HG02610 (cell line): Measurements from ENCODE around the gene MAGI1.
"Not testable (repeated sequence)": the region's sequence is repeated elsewhere in the genome, so short reads cannot be mapped to it uniquely, and the experiment has no call there.

Source experiments
- ATAC-seq: cut with Tn5 transposase; IDR thresholded peaks from one replicate; pipeline ENCODE4 v1.9.1; 2021; ENCODE audit warnings: mild to moderate bottlenecking, moderate library complexity; ENCODE audit not compliant: unreplicated experiment

The MAGI1 gene

DNA sequence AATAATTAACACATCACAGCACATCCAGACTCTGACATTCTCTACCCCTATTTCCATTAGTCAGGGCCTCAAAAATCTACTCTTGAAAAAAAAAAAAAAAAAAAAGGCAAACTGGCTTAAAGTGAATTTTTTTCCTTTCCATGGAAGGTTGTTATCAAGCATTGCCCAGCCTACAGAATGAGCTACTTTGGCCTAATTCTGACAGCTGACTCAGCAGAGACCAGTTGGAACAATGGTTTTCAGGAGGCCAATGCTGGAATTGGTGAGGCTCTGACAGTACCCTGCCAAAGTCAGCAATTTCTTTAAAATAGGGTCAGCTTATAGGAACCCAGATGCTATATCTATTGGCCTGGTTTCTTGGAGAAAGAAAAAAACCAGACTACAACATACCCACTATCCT, 454.7 kb downstream of the MAGI1 start:
- no peak for ATAC-seq

- no peak for ATAC-seq
These were observed 455.5 kb downstream of the MAGI1 start for GRCh38 chr3:65583188-65583587.

- ATAC-seq, result no peak
These were observed 456.6 kb downstream of the MAGI1 start for GRCh38 chr3:65582012-65582717.

GRCh38 chr3:65581313-65581712, 457.4 kb downstream of the MAGI1 start:
- no peak for ATAC-seq

DNA sequence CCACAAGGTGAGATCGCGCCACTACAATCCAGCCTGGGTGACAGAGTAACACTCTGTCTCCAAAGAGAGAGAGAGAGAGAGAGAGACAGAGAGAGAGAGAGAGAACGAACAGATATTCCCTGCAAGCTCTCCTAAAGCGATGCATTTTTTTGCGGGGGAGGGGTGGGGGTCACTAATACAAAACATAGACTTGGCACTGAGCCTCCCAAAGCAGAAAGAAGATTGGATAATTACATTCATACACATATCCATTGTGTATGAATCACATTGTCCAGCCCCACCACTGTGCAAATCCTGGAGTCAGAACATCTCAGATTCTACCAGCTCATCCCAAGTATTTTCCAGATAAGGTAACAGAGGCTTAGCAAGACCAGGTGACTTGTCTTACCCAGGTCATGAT, 459.9 kb downstream of the MAGI1 start:
- ATAC-seq, result no peak

GRCh38 chr3:65577843-65578430, 460.8 kb downstream of the MAGI1 start:
- ATAC-seq, result no peak

DNA sequence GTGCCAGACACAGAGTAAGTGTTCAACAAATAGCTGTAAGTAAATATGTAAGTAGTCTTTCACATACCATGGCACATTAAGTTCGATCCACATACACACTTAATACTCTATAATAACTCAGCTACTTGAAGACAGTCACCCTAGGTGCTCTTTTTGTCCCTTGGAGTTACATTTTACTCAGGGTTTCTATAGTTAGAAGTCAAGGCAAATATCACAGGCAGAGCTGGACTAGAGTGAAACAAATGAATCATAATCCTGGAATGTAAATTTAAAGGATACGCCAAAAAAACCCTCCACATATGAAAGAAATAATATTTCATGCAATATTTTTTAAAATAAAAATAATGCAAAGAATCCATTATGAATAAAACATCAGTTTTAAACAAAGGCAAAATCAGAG, 461.8 kb downstream of the MAGI1 start:
- no peak for ATAC-seq

DNA sequence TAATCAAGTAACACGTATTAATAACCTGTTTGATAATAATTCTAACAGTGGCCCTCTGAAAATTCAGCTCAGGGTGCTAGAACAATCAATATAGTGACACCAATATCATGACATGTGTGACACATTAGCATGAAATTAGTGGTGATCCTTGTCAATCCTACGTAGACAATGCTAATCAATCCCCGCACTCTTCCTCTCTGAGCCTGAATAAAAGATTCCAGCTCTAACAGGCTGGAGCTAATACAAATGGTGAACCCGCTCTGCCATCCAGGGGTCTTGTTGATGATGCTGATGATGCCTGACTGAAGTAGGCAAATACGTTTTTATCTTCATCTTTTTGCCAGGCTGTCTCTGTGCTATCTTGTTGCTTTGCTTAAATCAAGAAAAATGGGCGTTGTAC, 462.5 kb downstream of the MAGI1 start:
- ATAC-seq, result no peak

- ATAC-seq, result no peak
These were observed 463.3 kb downstream of the MAGI1 start for GRCh38 chr3:65575376-65575840.

- ATAC-seq, result no peak
These were observed 465.1 kb downstream of the MAGI1 start for GRCh38 chr3:65573548-65574116.

DNA sequence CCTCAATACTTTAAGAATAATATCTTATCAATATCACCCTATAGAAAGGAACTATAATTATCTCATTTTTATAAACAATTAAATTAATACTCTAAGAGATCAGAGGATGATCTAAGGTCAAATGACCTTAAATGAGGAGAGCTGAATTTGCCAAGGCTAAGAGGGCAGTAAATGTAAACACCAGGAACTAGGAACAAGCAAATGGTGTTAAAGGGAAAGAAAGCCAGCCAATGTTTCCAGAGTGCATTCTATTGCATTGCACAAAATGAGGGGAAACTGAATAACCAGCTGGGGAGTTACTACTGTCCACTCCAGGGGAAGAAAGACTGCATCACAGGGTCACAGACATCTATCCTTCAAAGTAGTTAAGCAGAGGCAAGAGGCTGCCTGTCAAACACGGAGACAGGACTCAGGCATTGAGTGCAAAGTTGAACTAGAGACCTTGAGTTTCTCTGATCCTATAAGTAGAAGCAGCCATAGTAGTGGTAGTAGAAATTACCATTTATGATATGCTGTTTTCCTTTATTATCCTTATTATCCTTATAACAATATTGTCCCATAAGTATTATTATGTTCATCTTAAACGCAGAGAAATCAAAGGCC, 466.4 kb downstream of the MAGI1 start:
- ATAC-seq, result no peak

DNA sequence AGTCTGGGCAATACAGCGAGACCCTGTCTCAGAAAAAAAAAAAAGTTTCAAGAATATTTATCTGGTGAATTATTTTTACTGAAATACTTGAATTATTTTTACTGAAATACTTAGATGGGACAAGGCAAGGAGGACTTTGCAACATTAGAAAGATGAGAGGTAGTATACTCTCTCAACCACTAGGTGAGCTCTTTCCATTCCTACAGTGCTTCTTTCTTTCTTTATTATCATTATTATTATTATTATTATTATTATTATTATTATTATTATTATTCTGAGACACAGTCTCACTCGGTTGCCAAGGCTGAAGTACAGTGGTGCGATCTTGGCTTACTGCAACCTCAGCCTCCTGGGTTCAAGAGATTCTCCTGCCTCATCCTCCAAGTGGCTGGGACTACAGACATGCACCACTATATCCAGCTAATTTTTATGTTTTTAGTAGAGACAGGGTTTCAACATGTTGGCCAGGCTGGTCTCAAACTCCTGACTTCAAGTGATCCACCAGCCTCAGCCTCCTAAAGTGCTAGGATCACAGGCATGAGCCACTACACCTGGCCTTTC, 468.8 kb downstream of the MAGI1 start:
- ATAC-seq, result no peak

GRCh38 chr3:65569129-65569528, 469.6 kb downstream of the MAGI1 start:
- no peak for ATAC-seq

DNA sequence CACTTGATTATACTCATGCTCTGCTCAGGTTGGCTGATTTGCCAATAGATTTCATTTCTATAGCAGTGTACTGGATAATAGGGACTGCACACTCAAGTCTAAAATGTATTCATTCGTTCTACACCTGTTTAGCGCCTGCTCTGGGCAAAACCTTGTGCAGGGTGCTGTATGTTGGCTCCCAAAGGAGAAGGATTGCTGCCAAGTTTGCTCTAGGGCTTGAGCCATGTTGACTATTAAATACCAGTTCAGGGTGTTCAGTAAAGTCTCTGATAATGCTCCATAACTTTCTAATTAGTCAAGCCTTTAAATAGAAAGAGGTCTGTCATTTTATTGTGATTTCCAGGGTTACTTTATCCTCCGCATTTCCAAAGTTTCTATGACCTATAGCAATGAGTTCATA, 470.2 kb downstream of the MAGI1 start:
- no peak for ATAC-seq

DNA sequence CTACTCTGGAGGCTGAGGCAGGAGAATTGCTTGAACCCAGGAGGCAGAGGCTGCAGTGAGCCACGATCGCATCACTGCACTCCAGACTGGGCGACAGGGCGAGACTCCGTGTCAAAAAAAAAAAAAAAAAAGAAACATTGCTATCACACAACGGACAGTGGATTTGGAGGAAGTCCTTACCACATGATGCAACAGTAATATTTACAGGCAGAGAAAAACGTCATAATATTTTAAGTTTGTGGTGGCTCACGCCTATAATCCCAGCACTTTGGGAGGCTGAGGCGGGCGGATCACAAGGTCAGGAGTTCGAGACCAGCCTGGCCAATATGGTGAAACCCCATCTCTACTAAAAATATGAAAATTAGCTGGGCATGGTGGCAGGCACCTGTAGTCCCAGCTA, 473.0 kb downstream of the MAGI1 start:
- not testable (repeated sequence) for ATAC-seq

- no peak for ATAC-seq
These were observed 474.2 kb downstream of the MAGI1 start for GRCh38 chr3:65564483-65564882.

GRCh38 chr3:65563861-65564260, 474.9 kb downstream of the MAGI1 start:
- no peak for ATAC-seq

DNA sequence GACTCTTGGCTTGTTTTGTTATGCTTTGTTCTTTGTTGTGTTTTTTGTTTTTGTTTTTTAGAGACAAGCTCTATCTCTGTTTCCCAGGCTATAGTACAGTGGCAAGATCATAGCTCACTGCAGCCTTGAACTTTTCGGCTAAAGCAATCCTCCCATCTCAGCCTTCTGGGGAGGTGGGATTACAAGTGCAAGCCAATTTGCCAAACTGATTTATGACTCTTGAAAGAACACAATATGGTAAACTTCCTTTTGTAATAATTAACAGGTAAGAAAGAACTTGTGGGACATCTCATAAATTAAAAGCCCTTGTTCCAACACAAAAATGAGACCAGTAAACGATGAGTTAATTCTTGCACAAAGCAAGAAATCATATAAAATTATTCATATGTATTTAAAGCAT, 476.3 kb downstream of the MAGI1 start:
- ATAC-seq, result no peak

DNA sequence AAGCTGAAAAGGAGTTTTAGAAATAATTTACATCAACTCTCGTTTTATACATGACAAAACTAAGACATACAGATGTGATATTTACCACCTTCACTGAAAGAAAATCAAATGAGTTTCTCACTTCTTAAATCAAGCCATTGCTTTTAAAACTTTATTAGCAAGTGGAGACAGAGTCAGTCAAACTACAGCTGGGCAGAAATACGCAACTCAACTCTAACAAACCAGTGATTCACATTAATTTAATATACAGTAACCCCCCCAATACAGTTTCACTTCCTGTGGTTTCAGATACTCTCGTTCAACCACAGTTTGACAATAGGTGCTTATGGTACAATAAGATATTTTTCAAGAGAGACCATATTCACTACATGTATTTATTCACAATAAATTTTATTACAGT, 477.1 kb downstream of the MAGI1 start:
- no peak for ATAC-seq

DNA sequence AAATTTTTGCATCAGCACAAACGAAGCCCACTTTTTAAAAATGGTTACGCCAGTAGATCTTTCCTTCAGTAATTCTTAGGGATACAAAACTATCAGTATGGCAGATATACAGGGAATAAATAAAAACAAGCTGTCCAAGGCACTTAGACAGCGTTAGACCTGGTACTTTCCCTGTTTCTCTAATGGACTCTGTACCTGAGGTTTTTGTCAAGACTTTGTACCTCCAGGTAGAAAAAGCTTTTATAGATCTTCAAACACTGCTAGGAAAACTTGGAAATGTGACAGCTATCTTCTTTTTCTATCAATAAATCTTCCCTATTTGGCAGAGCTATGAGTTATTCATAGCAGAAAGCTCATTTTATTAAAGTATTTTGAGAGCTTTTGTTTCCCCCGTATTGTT, 477.8 kb downstream of the MAGI1 start:
- ATAC-seq, result no peak

DNA sequence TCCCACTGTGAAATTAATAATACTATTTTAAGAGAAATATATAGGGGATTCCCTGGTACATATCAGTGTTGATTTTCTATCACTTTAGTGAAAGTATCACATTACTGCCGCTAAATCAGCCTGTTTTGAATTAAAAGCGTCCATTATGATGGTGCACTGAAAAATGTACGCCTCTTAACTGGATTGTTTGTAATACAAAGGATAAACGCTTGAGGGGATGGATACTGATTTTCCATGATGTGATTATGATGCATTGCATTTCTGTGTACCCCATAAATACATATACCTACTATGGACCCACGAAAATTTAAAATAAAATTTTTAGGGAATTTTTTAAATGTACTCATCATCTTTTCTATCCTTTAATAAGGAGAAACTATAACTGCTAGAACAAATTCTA, 478.6 kb downstream of the MAGI1 start:
- no peak for ATAC-seq

GRCh38 chr3:65559643-65560042, 479.1 kb downstream of the MAGI1 start:
- no peak for ATAC-seq
